Measurements from ENCODE around the gene METRNL. TPM values are rescaled to one million over a fixed set of nuclear protein-coding genes. Genes with fewer than 3 reads are reported as not detected.

METRNL gene
- total RNA-seq, 1 experiment from 2014 or later: 21.0 TPM

- TF ChIP-seq TCF7L2 (IDR thresholded peaks at IDR 0.05; ENCODE audit: low read depth, low read length): no peak
- TF ChIP-seq REST (IDR thresholded peaks at IDR 0.05; ENCODE audit: insufficient read depth in 1 of 2, low read depth in 2 of 2, low read length in 1 of 2): peak in 1 of 2 experiments; percentile 66; a peak in 1 of 4 replicates
- TF ChIP-seq POLR2AphosphoS5 (IDR thresholded peaks at IDR 0.05; ENCODE audit: low read depth, low read length): no peak
- H3K27me3 ChIP-seq (ENCODE audit: control insufficient read depth, insufficient read depth, low read length): no peaks in the 10 kb centered on the region
- no peaks in the 10 kb centered on the region for H3K36me3 ChIP-seq (ENCODE audit: control insufficient read depth, insufficient read depth, low read length)
- peak; percentile 92 for ATAC-seq
- ChIA-PET CTCF (interaction anchor here (0.6 kb wide), 1 partner anchor 44 kb away, joined by 3 read pairs; no protein-coding TSS in a partner anchor), POLR2A (no interaction called here)
- no TSS peak for BruUV-seq (replicated peaks)
- intact Hi-C loops (cut with micrococcal nuclease; ENCODE audit: unreplicated experiment): no loop called here
- no peaks in the 10 kb centered on the region for H3K9me3 ChIP-seq (ENCODE audit: control insufficient read depth, insufficient read depth, low read depth, low read length)
- peak overlapping the region; percentile 54 for H3K27ac ChIP-seq (ENCODE audit: low read length)
- peak overlapping the region; percentile 21 to 36; a peak in 3 of 4 replicates for H3K4me3 ChIP-seq (ENCODE audit: low read depth in 2 of 2, low read length in 2 of 2)
- H3K4me1 ChIP-seq (ENCODE audit: control insufficient read depth, insufficient read depth, low read length): peaks cover 21% of the 10 kb centered on the region
- in situ Hi-C loops (cut with HindIII; ENCODE audit: low pct_unique_long_range_greater_than_20kb, low sequenced_read_pairs): no loop called here
- peak; percentile 22 for DNase-seq (ENCODE audit: low read depth, low spot score)
Observed at GRCh38 chr17:83109793-83110645, 30.6 kb downstream of the METRNL start.

GRCh38 chr17:83110735-83111134 lies 31.3 kb downstream of the METRNL start:
- in situ Hi-C loops (cut with HindIII; ENCODE audit: low pct_unique_long_range_greater_than_20kb, low sequenced_read_pairs): no loop called here
- Histone ChIP-seq H3K27ac (ENCODE audit: low read length) (peak overlapping the region; percentile 54), H3K4me1 (ENCODE audit: control insufficient read depth, insufficient read depth, low read length) (peaks cover 21% of the 10 kb centered on the region), H3K4me3 (ENCODE audit: low read depth in 2 of 2, low read length in 2 of 2) (no peak overlapping the region), H3K36me3 (ENCODE audit: control insufficient read depth, insufficient read depth, low read length) (no peaks in the 10 kb centered on the region), H3K9me3 (ENCODE audit: control insufficient read depth, insufficient read depth, low read depth, low read length) (no peaks in the 10 kb centered on the region), H3K27me3 (ENCODE audit: control insufficient read depth, insufficient read depth, low read length) (no peaks in the 10 kb centered on the region)
- ChIA-PET CTCF (no interaction called here), POLR2A (no interaction called here)
- intact Hi-C loops (cut with micrococcal nuclease; ENCODE audit: unreplicated experiment): no loop called here
- BruUV-seq (replicated peaks): no TSS peak
- ATAC-seq (no peak), DNase-seq (ENCODE audit: low read depth, low spot score) (no peak)
- TF ChIP-seq CTCF (IDR thresholded peaks at IDR 0.05): no peak
- TF ChIP-seq SIN3A (IDR thresholded peaks at IDR 0.05; ENCODE audit: borderline replicate concordance, insufficient read depth, low read depth, low read length): no peak
- no peak for TF ChIP-seq POLR2AphosphoS5 (IDR thresholded peaks at IDR 0.05; ENCODE audit: low read depth, low read length)
- TF ChIP-seq REST (IDR thresholded peaks at IDR 0.05; ENCODE audit: insufficient read depth in 1 of 2, low read depth in 2 of 2, low read length in 1 of 2): no peak
- no peak for TF ChIP-seq TCF7L2 (IDR thresholded peaks at IDR 0.05; ENCODE audit: low read depth, low read length)

Measured in Panc1 (cell line).